HG02970 (cell line): ENCODE measurements around the gene MRNIP.

ENCODE experiments used
- ATAC-seq: cut with Tn5 transposase; IDR thresholded peaks from one replicate; pipeline ENCODE4 v1.9.1; 2021; ENCODE audit warnings: mild to moderate bottlenecking, moderate library complexity, moderate number of reproducible peaks; ENCODE audit not compliant: unreplicated experiment, low FRiP score

Gene MRNIP

GRCh38 chr5:179812135-179812825, 46.3 kb downstream of the MRNIP start:
- no peak for ATAC-seq

- ATAC-seq, result peak; percentile 62
These were observed 52.2 kb downstream of the MRNIP start, which contains the start of gene MGAT4B for GRCh38 chr5:179806250-179807048. Gene MGAT4B (minus strand): TSS chr5:179806866. CDS start chr5:179806583, 283 bp downstream.

GRCh38 chr5:179805529-179806249, 52.9 kb downstream of the MRNIP start:
- ATAC-seq, result peak; percentile 14

- ATAC-seq, result no peak
These were observed 53.5 kb downstream of the MRNIP start for GRCh38 chr5:179805070-179805528.

- ATAC-seq, result no peak
These were observed 54.1 kb downstream of the MRNIP start for GRCh38 chr5:179804555-179804947.

GRCh38 chr5:179803651-179804554, 54.7 kb downstream of the MRNIP start:
- no peak for ATAC-seq

- no peak for ATAC-seq
These were observed 55.6 kb downstream of the MRNIP start for GRCh38 chr5:179802950-179803562.

GRCh38 chr5:179802207-179802883, 56.3 kb downstream of the MRNIP start:
- no peak for ATAC-seq

- no peak for ATAC-seq
These were observed 57.1 kb downstream of the MRNIP start for GRCh38 chr5:179801304-179802206.

GRCh38 chr5:179800696-179801201, 57.9 kb downstream of the MRNIP start:
- no peak for ATAC-seq

GRCh38 chr5:179800071-179800695, 58.4 kb downstream of the MRNIP start:
- ATAC-seq, result no peak

GRCh38 chr5:179799644-179799973, 59.0 kb downstream of the MRNIP start:
- ATAC-seq, result no peak

GRCh38 chr5:179798771-179799643, 59.6 kb downstream of the MRNIP start:
- no peak for ATAC-seq

GRCh38 chr5:179798144-179798770, 60.4 kb downstream of the MRNIP start:
- no peak for ATAC-seq

- ATAC-seq, result no peak
These were observed 60.9 kb downstream of the MRNIP start for GRCh38 chr5:179797741-179798140.
